Measurements from ENCODE around the gene MYO18A.

Gene MYO18A

GRCh38 chr17:29124135-29124924, 55.9 kb downstream of the MYO18A start:
- peak; percentile 50 for DNase-seq

- DNase-seq, result no peak
Measured at GRCh38 chr17:29123111-29123510, 57.1 kb downstream of the MYO18A start.

- no peak for DNase-seq
Measured at GRCh38 chr17:29121442-29121841, 58.8 kb downstream of the MYO18A start.

GRCh38 chr17:29120433-29120832, 59.8 kb downstream of the MYO18A start:
- DNase-seq, result no peak

- no peak for DNase-seq
Measured at GRCh38 chr17:29119265-29119664, 60.9 kb downstream of the MYO18A start.

GRCh38 chr17:29116804-29117753, 63.1 kb downstream of the MYO18A start:
- peak; percentile 57 for DNase-seq

- DNase-seq, result peak; percentile 28
Measured at GRCh38 chr17:29115961-29116803, 64.0 kb downstream of the MYO18A start.

GRCh38 chr17:29115435-29115834, 64.8 kb downstream of the MYO18A start:
- DNase-seq, result no peak

GRCh38 chr17:29114141-29114540, 66.1 kb downstream of the MYO18A start:
- DNase-seq, result no peak

GRCh38 chr17:29113334-29113733, 66.9 kb downstream of the MYO18A start:
- DNase-seq, result no peak

- DNase-seq, result peak; percentile 64
Measured at GRCh38 chr17:29112771-29113295, 67.4 kb downstream of the MYO18A start.

GRCh38 chr17:29111816-29112499, 68.2 kb downstream of the MYO18A start:
- no peak for DNase-seq

- no peak for DNase-seq
Measured at GRCh38 chr17:29110372-29110757, 69.8 kb downstream of the MYO18A start.

GRCh38 chr17:29109477-29110371, 70.5 kb downstream of the MYO18A start:
- no peak for DNase-seq

- no peak for DNase-seq
Measured at GRCh38 chr17:29108823-29109476, 71.2 kb downstream of the MYO18A start.

GRCh38 chr17:29107933-29108822, 72.0 kb downstream of the MYO18A start:
- DNase-seq, result no peak

GRCh38 chr17:29107084-29107483, 73.1 kb downstream of the MYO18A start:
- no peak for DNase-seq

GRCh38 chr17:29103341-29103740, 76.9 kb downstream of the MYO18A start:
- no peak for DNase-seq

- DNase-seq, result no peak
Measured at GRCh38 chr17:29102741-29103181, 77.4 kb downstream of the MYO18A start.
